Left kidney (tissue), 2 donors: ENCODE measurements around the gene HYOU1. TPM values are rescaled to one million over a fixed set of nuclear protein-coding genes. Genes with fewer than 3 reads are reported as not detected.
"Not testable (repeated sequence)": the region's sequence is repeated elsewhere in the genome, so short reads cannot be mapped to it uniquely, and the experiment has no call there.

Source experiments
- DNase-seq: peaks from one replicate; pipeline ENCODE4 v3.0.0-alpha.2; 2013
- polyA plus RNA-seq: library from polyadenylated mRNA; unstranded; fragments of 120-200 nt; gene quantifications from one replicate; pipeline ENCODE4 v1.2.1, GENCODE V29; 2013; ENCODE audit not compliant: insufficient read length

Gene HYOU1
- polyA plus RNA-seq, 1 donor: 114 TPM

DNA sequence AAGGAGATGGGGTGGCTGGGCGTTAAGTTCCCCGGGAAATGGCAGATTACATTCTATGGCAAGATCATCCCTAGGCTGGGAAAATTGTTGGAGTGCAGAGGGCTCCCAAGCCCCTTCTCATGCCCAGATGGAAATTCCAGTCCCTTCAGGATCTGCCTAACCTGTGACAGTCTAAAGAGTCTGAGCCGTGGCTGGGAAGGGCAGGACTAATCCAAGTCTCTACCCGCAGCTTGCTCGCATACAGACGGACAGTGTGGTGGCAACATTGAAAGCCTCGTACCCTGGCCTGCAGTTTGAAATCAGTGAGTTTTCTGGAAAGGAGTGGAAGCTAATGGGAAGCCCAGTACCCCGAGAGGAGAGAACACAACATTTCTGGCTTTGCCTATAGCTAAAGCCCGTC lies 31.4 kb upstream of the HYOU1 start:
- DNase-seq: no peak

- no peak for DNase-seq
Measured at GRCh38 chr11:119087747-119088241, 30.8 kb upstream of the HYOU1 start.

GRCh38 chr11:119087123-119087522 lies 30.1 kb upstream of the HYOU1 start:
- DNase-seq: no peak

GRCh38 chr11:119085437-119085847 lies 28.4 kb upstream of the HYOU1 start:
- no peak for DNase-seq

- peak; percentile 96 for DNase-seq
Measured at GRCh38 chr11:119084663-119085436, 27.8 kb upstream of the HYOU1 start, which contains the start of gene HMBS. HMBS (plus strand) TSS chr11:119084881; CDS start chr11:119085034, 153 bp downstream.

GRCh38 chr11:119081682-119082260 lies 24.8 kb upstream of the HYOU1 start:
- DNase-seq: no peak

DNA sequence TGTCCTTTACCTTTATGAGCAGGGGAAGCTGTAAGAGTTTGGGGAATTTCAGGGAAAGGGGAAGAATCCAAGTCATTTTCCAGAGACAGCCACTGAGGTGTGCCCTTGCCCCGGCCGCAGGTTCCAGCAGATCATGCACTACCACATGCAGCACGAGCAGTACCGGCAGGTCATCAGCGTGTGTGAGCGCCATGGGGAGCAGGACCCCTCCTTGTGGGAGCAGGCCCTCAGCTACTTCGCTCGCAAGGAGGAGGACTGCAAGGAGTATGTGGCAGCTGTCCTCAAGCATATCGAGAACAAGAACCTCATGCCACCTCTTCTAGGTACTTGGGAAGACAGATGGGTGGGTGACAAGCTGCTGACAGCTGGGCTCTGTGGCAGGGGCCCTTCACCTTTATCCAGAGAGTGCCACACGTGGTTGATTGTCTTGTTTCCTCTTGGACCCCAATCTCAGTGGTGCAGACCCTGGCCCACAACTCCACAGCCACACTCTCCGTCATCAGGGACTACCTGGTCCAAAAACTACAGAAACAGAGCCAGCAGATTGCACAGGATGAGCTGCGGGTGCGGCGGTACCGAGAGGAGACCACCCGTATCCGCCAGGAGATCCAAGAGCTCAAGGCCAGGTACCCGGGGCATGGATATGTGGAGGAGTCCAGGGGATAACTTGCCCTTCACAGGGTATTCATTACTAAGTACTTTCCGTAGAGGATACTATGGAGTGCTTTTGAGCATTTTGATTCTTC lies 21.8 kb upstream of the HYOU1 start:
- DNase-seq: no peak

- no peak for DNase-seq
Measured at GRCh38 chr11:119077839-119078238, 20.8 kb upstream of the HYOU1 start.

GRCh38 chr11:119067371-119068222 lies 10.6 kb upstream of the HYOU1 start, which contains the start of gene VPS11:
VPS11 (plus strand) TSS chr11:119067818; CDS start chr11:119067824, 6 bp downstream.
- DNase-seq: peak; percentile 95

DNA sequence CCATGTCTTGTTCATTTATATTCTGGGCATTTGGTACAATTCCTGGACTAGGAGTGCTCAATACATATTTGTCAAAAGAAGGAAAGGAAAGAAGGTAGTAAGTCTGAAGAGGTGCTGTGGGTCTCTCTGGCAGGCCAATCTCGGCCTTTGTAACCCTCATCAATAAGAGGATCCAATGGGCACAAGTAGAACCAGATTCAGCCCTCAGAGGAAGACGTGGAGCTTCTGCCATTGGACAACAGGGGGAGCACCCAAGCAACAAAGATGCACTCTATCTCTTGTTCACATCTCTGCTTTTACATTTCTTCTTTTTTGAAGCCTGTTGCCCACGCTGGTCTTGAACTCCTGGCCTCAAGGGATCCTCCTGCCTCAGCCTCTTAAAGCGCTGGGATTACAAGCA lies 8.4 kb upstream of the HYOU1 start:
- no peak for DNase-seq

- no peak for DNase-seq
Measured at GRCh38 chr11:119062779-119063178, 5.8 kb upstream of the HYOU1 start.

- DNase-seq: no peak
Measured at GRCh38 chr11:119061256-119061655, 4.3 kb upstream of the HYOU1 start.

- not testable (repeated sequence) for DNase-seq
Measured at GRCh38 chr11:119059128-119059527, 2.1 kb upstream of the HYOU1 start.

GRCh38 chr11:119056421-119056999 lies 495 bp downstream of the HYOU1 start:
- DNase-seq: no peak

DNA sequence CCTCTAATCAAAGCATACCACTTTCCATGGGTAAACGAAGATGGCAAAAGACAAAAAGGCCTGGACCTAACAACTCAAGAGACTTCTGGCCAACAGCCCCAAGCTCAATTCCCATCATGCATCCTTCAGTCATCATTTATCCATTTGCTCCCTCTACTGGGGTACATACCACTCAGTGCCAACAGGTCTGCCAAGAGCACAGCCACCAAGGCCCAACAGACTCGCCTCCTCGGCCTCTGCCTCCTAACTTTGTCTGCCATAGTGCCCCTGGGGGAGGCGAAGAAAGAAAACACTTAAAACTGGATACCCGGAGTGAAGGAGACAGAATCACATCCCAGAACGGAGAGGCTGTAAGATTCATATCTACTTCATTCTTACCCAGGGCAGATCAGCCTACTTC lies 1.1 kb downstream of the HYOU1 start:
- DNase-seq: no peak

DNA sequence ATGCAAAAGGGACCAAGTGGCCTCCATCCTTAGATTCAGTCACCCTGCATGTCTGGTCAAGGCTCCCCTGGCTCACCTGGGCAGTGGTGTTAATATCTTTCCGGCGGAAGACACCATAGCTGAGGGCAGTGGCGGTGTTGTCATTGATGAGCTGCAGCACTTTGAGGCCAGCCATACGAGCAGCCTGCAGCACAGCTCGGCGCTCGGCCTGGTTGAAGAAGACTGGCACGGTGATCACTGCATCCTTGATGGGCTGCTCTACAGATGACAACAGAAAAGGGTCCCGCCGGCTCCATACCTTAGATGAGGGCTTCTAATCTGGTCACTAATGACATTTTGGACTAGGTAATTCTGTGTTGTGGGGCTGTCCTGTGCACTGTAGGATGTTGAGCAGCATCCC lies 2.6 kb downstream of the HYOU1 start:
- no peak for DNase-seq

DNA sequence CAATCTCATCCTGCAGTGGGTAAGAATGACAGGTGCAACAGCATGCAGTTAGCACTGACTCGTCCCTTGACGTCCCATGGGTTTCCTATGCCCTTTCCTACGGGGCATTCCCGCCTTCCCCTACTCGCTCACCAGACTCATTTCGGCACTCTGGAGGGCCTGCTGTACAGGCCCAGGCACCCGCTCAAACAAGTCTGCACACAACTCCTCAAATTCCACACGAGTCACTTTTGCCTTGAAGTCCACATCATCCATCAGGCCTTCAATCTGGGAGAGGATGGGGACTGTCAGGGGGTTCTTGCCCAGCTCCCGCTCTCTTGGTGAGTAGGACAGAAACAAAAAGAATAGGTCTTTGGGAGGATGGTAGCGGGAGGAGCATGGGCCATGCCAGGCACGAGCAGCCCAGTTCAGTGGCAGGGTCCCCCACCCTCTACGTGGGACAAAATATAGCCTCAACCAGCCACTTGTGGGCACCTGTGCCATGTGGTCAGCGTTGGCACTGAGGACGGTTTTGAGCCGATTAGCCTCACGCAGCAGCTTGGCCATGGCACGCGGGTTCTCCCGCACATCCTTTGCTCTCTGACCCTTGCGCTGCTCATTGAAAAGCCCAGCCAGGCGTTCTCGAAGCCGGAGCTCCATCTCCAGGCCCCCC lies 4.7 kb downstream of the HYOU1 start:
- no peak for DNase-seq

GRCh38 chr11:119051440-119052162 lies 5.4 kb downstream of the HYOU1 start:
- DNase-seq: no peak

DNA sequence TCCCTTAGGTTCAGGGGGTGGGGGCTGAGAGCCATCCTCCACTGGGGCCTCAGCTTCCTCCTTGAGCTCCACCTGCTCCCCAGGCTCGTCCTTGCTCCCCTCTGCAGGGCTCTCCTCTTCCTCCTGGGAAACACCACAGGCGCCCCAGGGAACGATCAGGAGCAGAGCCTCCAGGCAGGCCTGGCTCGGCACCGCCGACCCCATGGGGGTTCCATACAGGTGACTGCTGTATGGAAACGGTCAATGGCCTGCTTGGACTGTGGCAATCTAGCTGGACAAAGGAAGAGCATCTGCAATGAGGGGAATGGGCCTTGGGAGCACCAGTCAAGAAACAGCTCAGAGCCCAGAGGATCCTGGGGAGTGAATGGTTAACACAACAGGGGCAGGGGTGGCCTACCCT lies 7.9 kb downstream of the HYOU1 start:
- DNase-seq: no peak

- no peak for DNase-seq
Measured at GRCh38 chr11:119048644-119049043, 8.4 kb downstream of the HYOU1 start.
